ENCODE results near the gene MIPOL1.

Gene MIPOL1

GRCh38 chr14:37416264-37416663, 218.5 kb downstream of the MIPOL1 start:
- H3K4me3 ChIP-seq (ENCODE audit: low read length, poor library complexity, severe bottlenecking): no peak overlapping the region
- H3K36me3 ChIP-seq (ENCODE audit: insufficient read depth, low read length): no peaks in the 10 kb centered on the region
- no peaks in the 10 kb centered on the region for H3K9me2 ChIP-seq (replicated peaks; ENCODE audit: low read depth, low read length)
- no peaks in the 10 kb centered on the region for H3K9me3 ChIP-seq (ENCODE audit: insufficient read depth, low read depth, low read length)
- H3K9ac ChIP-seq (ENCODE audit: low read depth, low read length, poor library complexity, severe bottlenecking): no peak overlapping the region
- no peaks in the 10 kb centered on the region for H3K4me1 ChIP-seq (ENCODE audit: insufficient read depth, low read length, poor library complexity, severe bottlenecking)
- H3F3A ChIP-seq (ENCODE audit: low read depth): no peaks in the 10 kb centered on the region
- H3K79me2 ChIP-seq (ENCODE audit: insufficient read depth, low read length): no peaks in the 10 kb centered on the region
- no peak for TF ChIP-seq EZH2phosphoT487 (IDR thresholded peaks at IDR 0.05; ENCODE audit: borderline replicate concordance)
- TF ChIP-seq, protein P1, sequence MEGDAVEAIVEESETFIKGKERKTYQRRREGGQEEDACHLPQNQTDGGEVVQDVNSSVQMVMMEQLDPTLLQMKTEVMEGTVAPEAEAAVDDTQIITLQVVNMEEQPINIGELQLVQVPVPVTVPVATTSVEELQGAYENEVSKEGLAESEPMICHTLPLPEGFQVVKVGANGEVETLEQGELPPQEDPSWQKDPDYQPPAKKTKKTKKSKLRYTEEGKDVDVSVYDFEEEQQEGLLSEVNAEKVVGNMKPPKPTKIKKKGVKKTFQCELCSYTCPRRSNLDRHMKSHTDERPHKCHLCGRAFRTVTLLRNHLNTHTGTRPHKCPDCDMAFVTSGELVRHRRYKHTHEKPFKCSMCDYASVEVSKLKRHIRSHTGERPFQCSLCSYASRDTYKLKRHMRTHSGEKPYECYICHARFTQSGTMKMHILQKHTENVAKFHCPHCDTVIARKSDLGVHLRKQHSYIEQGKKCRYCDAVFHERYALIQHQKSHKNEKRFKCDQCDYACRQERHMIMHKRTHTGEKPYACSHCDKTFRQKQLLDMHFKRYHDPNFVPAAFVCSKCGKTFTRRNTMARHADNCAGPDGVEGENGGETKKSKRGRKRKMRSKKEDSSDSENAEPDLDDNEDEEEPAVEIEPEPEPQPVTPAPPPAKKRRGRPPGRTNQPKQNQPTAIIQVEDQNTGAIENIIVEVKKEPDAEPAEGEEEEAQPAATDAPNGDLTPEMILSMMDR (conservative IDR thresholded peaks at IDR 0.05; ENCODE audit: low read length): no peak
- H4K20me1 ChIP-seq (ENCODE audit: insufficient read depth, low read length, poor library complexity, severe bottlenecking): no peaks in the 10 kb centered on the region
- no peak overlapping the region for H2AFZ ChIP-seq (ENCODE audit: low read length)
- H3K27me3 ChIP-seq (ENCODE audit: insufficient read depth, low read length, poor library complexity, severe bottlenecking): no peaks in the 10 kb centered on the region
- no peak overlapping the region for H3K4me2 ChIP-seq (ENCODE audit: low read depth, low read length, poor library complexity, severe bottlenecking)

DNA sequence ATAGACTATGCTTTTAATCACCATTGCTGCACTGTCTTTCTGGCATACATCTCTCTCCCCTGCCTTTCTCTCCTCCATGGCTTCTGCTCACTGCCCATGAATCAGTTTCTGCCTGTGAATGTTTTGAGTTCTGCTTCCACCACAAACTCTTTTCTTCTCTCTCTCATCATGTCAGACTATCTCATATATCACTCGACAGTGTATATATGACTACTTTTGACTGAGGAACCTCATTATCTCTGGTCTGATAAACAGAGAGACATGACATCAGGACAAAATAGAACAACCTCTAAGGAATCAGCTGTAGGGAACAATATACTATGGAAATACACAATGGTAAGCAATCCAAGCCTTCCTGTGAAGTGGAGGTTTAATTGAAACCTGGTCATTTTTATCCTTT, 219.4 kb downstream of the MIPOL1 start:
- no peak overlapping the region for H2AFZ ChIP-seq (ENCODE audit: low read length)
- no peak overlapping the region for H3K4me3 ChIP-seq (ENCODE audit: low read length, poor library complexity, severe bottlenecking)
- H3K27me3 ChIP-seq (ENCODE audit: insufficient read depth, low read length, poor library complexity, severe bottlenecking): no peaks in the 10 kb centered on the region
- no peaks in the 10 kb centered on the region for H3K9me3 ChIP-seq (ENCODE audit: insufficient read depth, low read depth, low read length)
- H3K79me2 ChIP-seq (ENCODE audit: insufficient read depth, low read length): no peaks in the 10 kb centered on the region
- H3K4me2 ChIP-seq (ENCODE audit: low read depth, low read length, poor library complexity, severe bottlenecking): no peak overlapping the region
- H3K9me2 ChIP-seq (replicated peaks; ENCODE audit: low read depth, low read length): no peaks in the 10 kb centered on the region
- H3K4me1 ChIP-seq (ENCODE audit: insufficient read depth, low read length, poor library complexity, severe bottlenecking): no peaks in the 10 kb centered on the region
- H3K9ac ChIP-seq (ENCODE audit: low read depth, low read length, poor library complexity, severe bottlenecking): no peak overlapping the region
- no peaks in the 10 kb centered on the region for H3K36me3 ChIP-seq (ENCODE audit: insufficient read depth, low read length)
- H3F3A ChIP-seq (ENCODE audit: low read depth): no peaks in the 10 kb centered on the region
- no peak for TF ChIP-seq EZH2phosphoT487 (IDR thresholded peaks at IDR 0.05; ENCODE audit: borderline replicate concordance)
- TF ChIP-seq, protein P1 (conservative IDR thresholded peaks at IDR 0.05; ENCODE audit: low read length): no peak
- no peaks in the 10 kb centered on the region for H4K20me1 ChIP-seq (ENCODE audit: insufficient read depth, low read length, poor library complexity, severe bottlenecking)

DNA sequence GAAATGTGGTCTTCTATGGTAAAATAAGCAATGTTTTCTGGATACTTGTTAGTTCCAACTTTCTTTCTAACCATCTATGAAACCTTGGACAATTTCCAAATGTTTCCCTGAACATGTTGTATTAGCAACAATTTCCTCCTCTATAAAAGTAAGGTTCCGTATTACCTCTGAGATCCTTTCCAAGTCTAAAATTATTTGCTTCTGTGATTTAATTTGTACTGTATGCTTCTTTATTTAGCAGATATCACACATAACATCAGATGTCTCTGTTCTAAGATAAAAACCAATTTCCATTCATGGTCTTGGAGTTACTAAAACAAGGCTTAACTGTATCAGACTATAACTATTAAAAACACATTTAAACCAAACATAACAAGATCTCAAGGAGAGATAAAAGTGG, 220.1 kb downstream of the MIPOL1 start:
- Histone ChIP-seq H3K9ac (ENCODE audit: low read depth, low read length, poor library complexity, severe bottlenecking) (no peak overlapping the region), H3F3A (ENCODE audit: low read depth) (no peaks in the 10 kb centered on the region), H3K4me2 (ENCODE audit: low read depth, low read length, poor library complexity, severe bottlenecking) (no peak overlapping the region), H3K27me3 (ENCODE audit: insufficient read depth, low read length, poor library complexity, severe bottlenecking) (no peaks in the 10 kb centered on the region), H3K36me3 (ENCODE audit: insufficient read depth, low read length) (no peaks in the 10 kb centered on the region), H3K79me2 (ENCODE audit: insufficient read depth, low read length) (no peaks in the 10 kb centered on the region), H3K9me3 (ENCODE audit: insufficient read depth, low read depth, low read length) (no peaks in the 10 kb centered on the region), H4K20me1 (ENCODE audit: insufficient read depth, low read length, poor library complexity, severe bottlenecking) (no peaks in the 10 kb centered on the region), H3K9me2 (replicated peaks; ENCODE audit: low read depth, low read length) (no peaks in the 10 kb centered on the region), H2AFZ (ENCODE audit: low read length) (no peak overlapping the region), H3K4me1 (ENCODE audit: insufficient read depth, low read length, poor library complexity, severe bottlenecking) (no peaks in the 10 kb centered on the region), H3K4me3 (ENCODE audit: low read length, poor library complexity, severe bottlenecking) (no peak overlapping the region)
- no peak for TF ChIP-seq EZH2phosphoT487 (IDR thresholded peaks at IDR 0.05; ENCODE audit: borderline replicate concordance)
- TF ChIP-seq, protein P1 (conservative IDR thresholded peaks at IDR 0.05; ENCODE audit: low read length): no peak
